ENCODE data around the gene SELENOV.

SELENOV gene

DNA sequence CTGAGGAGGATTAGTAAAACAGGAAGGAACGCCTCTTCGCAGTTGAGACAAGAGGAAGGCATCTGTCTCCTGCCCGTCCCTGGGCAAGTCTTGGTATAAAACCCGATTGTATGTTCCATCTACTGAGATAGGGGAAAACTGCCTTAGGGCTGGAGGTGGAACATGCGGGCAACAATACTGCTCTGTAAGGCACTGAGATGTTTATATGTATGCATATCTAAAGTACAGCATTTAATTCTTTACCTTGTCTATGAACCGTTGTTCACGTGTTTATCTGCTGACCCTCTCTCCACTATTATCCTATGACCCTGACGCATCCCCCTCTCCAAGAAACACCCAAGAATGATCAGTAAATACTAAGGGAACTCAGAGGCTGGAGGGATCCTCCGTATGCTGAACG lies 35.0 kb upstream of the SELENOV start:
- Mint-ChIP-seq H3K36me3 (ENCODE audit: low read depth) (peaks cover 21% of the 10 kb centered on the region), H3K4me1 (ENCODE audit: low read depth) (peaks cover 26% of the 10 kb centered on the region), H3K4me3 (peak overlapping the region; percentile 96), H3K27ac (peak overlapping the region; percentile 89), H3K9me3 (no peaks in the 10 kb centered on the region), H3K27me3 (ENCODE audit: low read depth) (no peaks in the 10 kb centered on the region)
- DNase-seq (ENCODE audit: low spot score): no peak

DNA sequence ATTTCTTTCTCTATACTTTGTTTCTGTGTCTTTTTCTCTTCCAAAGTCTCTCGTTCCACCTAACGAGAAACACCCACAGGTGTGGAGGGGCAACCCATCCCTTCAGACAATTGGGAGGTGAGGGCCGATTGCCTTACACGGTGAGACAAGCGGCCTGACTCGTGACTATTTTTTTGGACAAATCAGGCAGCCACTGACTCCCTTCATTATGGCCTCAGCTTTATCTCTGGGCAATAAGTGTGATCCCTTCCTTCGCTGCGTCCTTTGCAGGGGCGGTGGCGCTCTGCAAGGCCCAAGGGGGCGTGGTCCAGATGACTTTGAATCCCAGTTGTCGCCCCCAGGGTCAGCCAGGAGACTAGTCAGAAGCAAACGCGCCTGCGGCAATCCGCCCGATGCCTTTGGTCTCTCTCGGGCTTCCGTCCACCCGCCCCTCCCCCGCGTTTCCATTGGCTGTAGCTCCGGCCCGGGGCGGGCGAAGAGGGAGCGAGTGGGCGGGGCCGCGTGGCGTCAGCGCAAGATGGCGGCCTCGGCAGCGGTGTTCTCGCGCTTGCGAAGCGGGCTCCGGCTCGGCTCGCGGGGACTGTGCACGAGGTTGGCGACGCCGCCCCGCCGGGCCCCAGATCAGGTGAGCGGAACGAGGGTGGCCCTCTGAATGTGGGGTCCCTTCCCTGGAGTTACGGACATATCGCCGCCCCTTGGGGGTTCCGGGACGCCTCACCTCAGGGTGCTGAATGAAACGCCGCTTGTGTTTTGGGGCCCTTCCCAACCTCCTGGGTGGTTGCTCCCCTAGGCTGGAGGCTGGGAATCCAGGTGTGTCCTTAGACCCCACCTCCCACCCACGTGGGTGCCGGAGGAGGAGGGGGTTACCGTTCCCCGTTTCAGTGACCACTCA lies 34.4 kb upstream of the SELENOV start, which contains the start of gene TIMM50:
TIMM50 (plus strand) TSS at position 502 of the 892 bp plus-strand sequence; CDS start at position 518, 16 bp downstream.
- Mint-ChIP-seq H3K4me1 (ENCODE audit: low read depth) (peaks cover 26% of the 10 kb centered on the region), H3K27ac (peak within 1 kb of the TSS; percentile 89), H3K36me3 (ENCODE audit: low read depth) (peaks cover 16% of the 10 kb centered on the region), H3K27me3 (ENCODE audit: low read depth) (no peaks in the 10 kb centered on the region), H3K4me3 (peak within 1 kb of the TSS; percentile 96), H3K9me3 (no peaks in the 10 kb centered on the region)
- peak; percentile 97 for DNase-seq (ENCODE audit: low spot score)

GRCh38 chr19:39481229-39481545 lies 33.8 kb upstream of the SELENOV start:
- no peaks in the 10 kb centered on the region for H3K27me3 Mint-ChIP-seq (ENCODE audit: low read depth)
- H3K4me1 Mint-ChIP-seq (ENCODE audit: low read depth): peaks cover 26% of the 10 kb centered on the region
- no peaks in the 10 kb centered on the region for H3K9me3 Mint-ChIP-seq
- DNase-seq (ENCODE audit: low spot score): no peak
- H3K4me3 Mint-ChIP-seq: peak overlapping the region; percentile 96
- H3K27ac Mint-ChIP-seq: peak overlapping the region; percentile 89
- H3K36me3 Mint-ChIP-seq (ENCODE audit: low read depth): peaks cover 15% of the 10 kb centered on the region

GRCh38 chr19:39481676-39482075 lies 33.3 kb upstream of the SELENOV start:
- peak overlapping the region; percentile 96 for H3K4me3 Mint-ChIP-seq
- peaks cover 12% of the 10 kb centered on the region for H3K36me3 Mint-ChIP-seq (ENCODE audit: low read depth)
- H3K4me1 Mint-ChIP-seq (ENCODE audit: low read depth): peaks cover 26% of the 10 kb centered on the region
- peak overlapping the region; percentile 89 for H3K27ac Mint-ChIP-seq
- no peaks in the 10 kb centered on the region for H3K27me3 Mint-ChIP-seq (ENCODE audit: low read depth)
- H3K9me3 Mint-ChIP-seq: no peaks in the 10 kb centered on the region
- DNase-seq (ENCODE audit: low spot score): no peak

DNA sequence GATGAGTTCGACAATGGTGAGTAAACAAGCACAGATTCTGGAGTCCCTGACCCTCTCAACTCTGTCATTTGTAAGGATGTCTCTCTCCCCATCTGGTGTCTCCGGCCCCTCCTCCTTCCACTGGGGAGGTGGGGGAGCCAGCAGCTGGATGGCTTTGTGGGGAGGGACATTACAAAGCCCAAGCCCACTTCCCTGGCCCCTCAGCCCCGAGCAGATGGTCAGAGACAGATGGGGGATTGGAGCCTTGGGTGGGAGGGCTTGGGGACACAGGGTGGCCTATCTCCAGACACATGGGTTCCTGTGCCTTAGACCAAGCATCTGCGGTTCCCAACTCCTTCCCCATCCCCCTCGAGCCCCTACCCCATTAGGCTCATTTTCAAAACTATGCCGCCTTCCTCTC lies 31.8 kb upstream of the SELENOV start:
- H3K36me3 Mint-ChIP-seq (ENCODE audit: low read depth): peaks cover 16% of the 10 kb centered on the region
- no peaks in the 10 kb centered on the region for H3K9me3 Mint-ChIP-seq
- H3K27me3 Mint-ChIP-seq (ENCODE audit: low read depth): no peaks in the 10 kb centered on the region
- DNase-seq (ENCODE audit: low spot score): no peak
- H3K4me3 Mint-ChIP-seq: peak overlapping the region; percentile 49
- H3K4me1 Mint-ChIP-seq (ENCODE audit: low read depth): peaks cover 26% of the 10 kb centered on the region
- no peak overlapping the region for H3K27ac Mint-ChIP-seq

- DNase-seq (ENCODE audit: low spot score): no peak
- no peaks in the 10 kb centered on the region for H3K27me3 Mint-ChIP-seq (ENCODE audit: low read depth)
- peaks cover 21% of the 10 kb centered on the region for H3K36me3 Mint-ChIP-seq (ENCODE audit: low read depth)
- H3K9me3 Mint-ChIP-seq: no peaks in the 10 kb centered on the region
- H3K4me1 Mint-ChIP-seq (ENCODE audit: low read depth): no peaks in the 10 kb centered on the region
- no peak overlapping the region for H3K27ac Mint-ChIP-seq
- no peak overlapping the region for H3K4me3 Mint-ChIP-seq
These were observed 25.2 kb upstream of the SELENOV start for GRCh38 chr19:39489756-39490155.

DNA sequence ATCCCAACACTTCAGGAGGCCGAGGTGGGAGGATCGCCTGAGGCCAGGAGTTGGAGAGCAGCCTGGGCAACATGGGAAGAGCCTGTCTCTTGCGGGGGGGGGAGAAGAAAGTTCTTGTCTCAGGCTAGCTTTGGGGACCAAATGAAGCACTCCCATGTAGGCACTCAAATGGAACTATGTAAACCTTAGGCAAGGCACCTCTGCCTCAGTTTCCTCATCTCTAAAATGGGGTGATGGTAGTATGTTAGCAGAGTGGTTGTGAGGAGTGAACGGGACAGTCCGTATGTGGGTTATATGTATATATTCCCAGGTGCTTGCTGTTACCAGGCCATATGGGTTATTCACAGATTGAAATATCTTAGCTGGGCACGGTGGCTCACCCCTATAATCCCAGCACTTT lies 22.7 kb upstream of the SELENOV start:
- no peak for DNase-seq (ENCODE audit: low spot score)
- peaks cover 16% of the 10 kb centered on the region for H3K36me3 Mint-ChIP-seq (ENCODE audit: low read depth)
- peaks cover 12% of the 10 kb centered on the region for H3K27me3 Mint-ChIP-seq (ENCODE audit: low read depth)
- no peak overlapping the region for H3K27ac Mint-ChIP-seq
- H3K9me3 Mint-ChIP-seq: no peaks in the 10 kb centered on the region
- H3K4me3 Mint-ChIP-seq: no peak overlapping the region
- H3K4me1 Mint-ChIP-seq (ENCODE audit: low read depth): no peaks in the 10 kb centered on the region

DNA sequence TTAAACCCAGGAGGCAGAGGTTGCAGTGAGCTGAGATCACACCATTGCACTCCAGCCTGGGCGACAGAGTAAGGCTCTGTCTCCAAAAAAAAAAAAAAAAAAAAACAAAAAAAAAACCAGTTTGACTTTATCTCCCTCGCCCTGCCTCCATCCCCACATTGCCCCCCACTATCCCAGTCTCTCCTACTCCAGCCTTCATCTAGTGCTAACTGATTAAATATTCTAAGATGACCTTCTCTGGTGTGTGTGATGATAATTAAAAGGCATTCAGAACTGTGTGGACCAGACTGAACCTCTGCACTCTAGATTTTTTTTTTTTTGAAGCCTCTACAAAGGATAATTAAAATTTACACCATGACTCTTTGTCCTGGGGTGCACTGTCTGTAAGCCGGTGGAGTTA lies 22.2 kb upstream of the SELENOV start:
- Mint-ChIP-seq H3K27me3 (ENCODE audit: low read depth) (peaks cover 17% of the 10 kb centered on the region), H3K9me3 (no peaks in the 10 kb centered on the region), H3K4me3 (no peak overlapping the region), H3K4me1 (ENCODE audit: low read depth) (no peaks in the 10 kb centered on the region), H3K27ac (no peak overlapping the region), H3K36me3 (ENCODE audit: low read depth) (peaks cover 15% of the 10 kb centered on the region)
- no peak for DNase-seq (ENCODE audit: low spot score)

GRCh38 chr19:39494661-39495060 lies 20.3 kb upstream of the SELENOV start:
- H3K4me3 Mint-ChIP-seq: no peak overlapping the region
- no peak overlapping the region for H3K27ac Mint-ChIP-seq
- DNase-seq (ENCODE audit: low spot score): no peak
- H3K9me3 Mint-ChIP-seq: no peaks in the 10 kb centered on the region
- H3K36me3 Mint-ChIP-seq (ENCODE audit: low read depth): peaks cover 6% of the 10 kb centered on the region
- peaks cover 31% of the 10 kb centered on the region for H3K27me3 Mint-ChIP-seq (ENCODE audit: low read depth)
- H3K4me1 Mint-ChIP-seq (ENCODE audit: low read depth): peaks cover 6% of the 10 kb centered on the region

- peaks cover 4% of the 10 kb centered on the region for H3K36me3 Mint-ChIP-seq (ENCODE audit: low read depth)
- peaks cover 45% of the 10 kb centered on the region for H3K27me3 Mint-ChIP-seq (ENCODE audit: low read depth)
- DNase-seq (ENCODE audit: low spot score): no peak
- H3K4me1 Mint-ChIP-seq (ENCODE audit: low read depth): peaks cover 6% of the 10 kb centered on the region
- no peak overlapping the region for H3K27ac Mint-ChIP-seq
- H3K9me3 Mint-ChIP-seq: no peaks in the 10 kb centered on the region
- H3K4me3 Mint-ChIP-seq: no peak overlapping the region
These were observed 18.9 kb upstream of the SELENOV start for GRCh38 chr19:39496063-39496462.

DNA sequence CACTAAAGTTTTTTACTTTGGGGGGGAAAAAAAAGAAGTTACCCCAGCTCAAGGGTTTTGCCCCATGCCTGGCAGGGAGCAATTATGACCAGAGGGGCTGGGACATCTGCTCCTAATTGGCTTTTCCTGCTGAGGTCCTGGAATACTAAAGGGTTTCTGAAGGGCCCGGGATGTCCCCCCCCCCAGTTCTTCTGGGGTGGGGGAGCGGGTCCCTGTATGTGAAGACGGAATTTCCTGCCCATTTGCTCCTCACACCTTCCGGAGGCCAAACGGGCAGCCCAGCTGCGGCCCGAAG lies 17.3 kb upstream of the SELENOV start:
- peaks cover 6% of the 10 kb centered on the region for H3K4me1 Mint-ChIP-seq (ENCODE audit: low read depth)
- no peaks in the 10 kb centered on the region for H3K9me3 Mint-ChIP-seq
- H3K27me3 Mint-ChIP-seq (ENCODE audit: low read depth): peaks cover 52% of the 10 kb centered on the region
- no peak overlapping the region for H3K27ac Mint-ChIP-seq
- H3K36me3 Mint-ChIP-seq (ENCODE audit: low read depth): peaks cover 4% of the 10 kb centered on the region
- H3K4me3 Mint-ChIP-seq: no peak overlapping the region
- DNase-seq (ENCODE audit: low spot score): no peak

DNA sequence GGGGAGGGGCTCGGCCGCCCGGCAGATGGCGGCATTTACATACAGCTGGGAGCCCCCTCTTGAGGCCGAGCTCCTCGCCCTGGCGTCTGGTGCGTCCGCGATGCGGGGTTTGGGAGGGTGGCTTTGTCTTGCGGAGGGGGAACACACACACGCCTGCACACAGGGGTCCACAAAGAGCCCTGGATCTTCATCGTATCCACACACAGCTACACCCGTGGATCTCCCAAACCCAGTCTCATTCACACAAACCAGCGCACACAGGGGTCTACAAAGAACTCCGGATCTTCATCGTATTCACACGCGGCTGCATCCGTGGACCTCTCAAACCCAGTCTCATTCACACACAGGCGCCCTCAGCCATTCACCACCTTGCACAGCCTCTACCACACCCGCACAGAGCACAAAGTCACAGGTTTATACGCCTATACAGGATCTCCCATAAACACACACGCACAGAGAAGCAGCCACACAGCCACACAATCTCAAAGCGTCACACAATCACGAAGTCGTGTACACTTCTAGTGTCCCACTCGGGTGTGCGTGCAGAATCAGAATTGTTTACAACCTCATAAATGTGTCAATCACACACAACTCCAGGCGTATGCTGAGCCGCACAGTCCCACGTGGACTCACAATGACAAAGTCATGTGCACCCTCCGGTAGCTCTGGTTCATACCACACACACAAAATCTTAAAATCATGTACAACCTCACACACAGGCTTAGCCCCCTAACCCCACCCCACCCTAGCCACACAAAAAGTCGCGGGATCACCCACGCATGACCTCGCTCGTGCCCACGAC lies 16.7 kb upstream of the SELENOV start:
- Mint-ChIP-seq H3K27me3 (ENCODE audit: low read depth) (peaks cover 55% of the 10 kb centered on the region), H3K27ac (no peak overlapping the region), H3K9me3 (no peaks in the 10 kb centered on the region)

DNA sequence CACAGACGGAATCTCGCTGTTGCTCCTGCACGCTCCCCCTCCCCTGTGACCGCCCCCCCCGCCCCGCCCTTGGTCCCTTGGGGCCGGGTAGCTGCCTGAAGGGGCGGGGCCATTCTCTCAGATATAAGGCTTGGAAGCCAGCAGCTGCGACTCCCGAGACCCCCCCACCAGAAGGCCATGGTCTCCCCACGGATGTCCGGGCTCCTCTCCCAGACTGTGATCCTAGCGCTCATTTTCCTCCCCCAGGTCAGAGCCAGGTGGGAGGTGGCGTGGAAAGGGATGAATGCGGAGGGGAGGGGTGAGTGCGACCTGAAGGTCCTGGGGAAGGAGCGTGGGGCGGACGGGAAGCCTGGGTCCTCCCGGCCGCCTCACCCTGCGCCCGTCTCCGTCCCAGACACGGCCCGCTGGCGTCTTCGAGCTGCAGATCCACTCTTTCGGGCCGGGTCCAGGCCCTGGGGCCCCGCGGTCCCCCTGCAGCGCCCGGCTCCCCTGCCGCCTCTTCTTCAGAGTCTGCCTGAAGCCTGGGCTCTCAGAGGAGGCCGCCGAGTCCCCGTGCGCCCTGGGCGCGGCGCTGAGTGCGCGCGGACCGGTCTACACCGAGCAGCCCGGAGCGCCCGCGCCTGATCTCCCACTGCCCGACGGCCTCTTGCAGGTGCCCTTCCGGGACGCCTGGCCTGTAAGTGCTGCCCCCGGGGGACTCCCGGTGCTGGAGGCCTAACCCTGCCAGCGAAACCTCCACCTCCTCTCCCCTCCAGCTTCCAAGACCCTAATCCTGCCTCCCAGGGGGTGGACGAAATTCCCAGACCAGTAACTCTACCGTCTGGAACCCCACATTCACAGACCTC lies 15.9 kb upstream of the SELENOV start, which contains the start of gene DLL3:
DLL3 (plus strand) TSS at position 150 of the 845 bp plus-strand sequence; CDS start at position 178, 28 bp downstream.
- H3K27ac Mint-ChIP-seq: no peak within 1 kb of the TSS
- peaks cover 61% of the 10 kb centered on the region for H3K27me3 Mint-ChIP-seq (ENCODE audit: low read depth)
- no peak for DNase-seq (ENCODE audit: low spot score)
- H3K4me1 Mint-ChIP-seq (ENCODE audit: low read depth): peaks cover 12% of the 10 kb centered on the region
- H3K36me3 Mint-ChIP-seq (ENCODE audit: low read depth): peaks cover 2% of the 10 kb centered on the region
- H3K4me3 Mint-ChIP-seq: peak within 1 kb of the TSS; percentile 37
- H3K9me3 Mint-ChIP-seq: no peaks in the 10 kb centered on the region

More for the DNA sequence above, 16.7 kb upstream of the SELENOV start:
- peaks cover 8% of the 10 kb centered on the region for H3K4me1 Mint-ChIP-seq (ENCODE audit: low read depth)
- H3K36me3 Mint-ChIP-seq (ENCODE audit: low read depth): peaks cover 2% of the 10 kb centered on the region
- peak overlapping the region; percentile 37 for H3K4me3 Mint-ChIP-seq
- no peak for DNase-seq (ENCODE audit: low spot score)
